KMS-11 (cell line): Measurements from ENCODE around the gene ZFPL1.

Experiments
- H2AFZ ChIP-seq: fragments of 200-600 bp; sonication (generic); 2 replicates; pipeline ENCODE4 v1.6.1; 2016; ENCODE audit warnings: antibody characterized with exemption, mixed run types, low read depth
- H3K27ac ChIP-seq: fragments of 200-600 bp; sonication (generic); 2 replicates; pipeline ENCODE4 v1.6.1; 2016; ENCODE audit warnings: mild to moderate bottlenecking, mixed run types
- H3K27me3 ChIP-seq: fragments of 200-600 bp; sonication (generic); 2 replicates; pipeline ENCODE4 v1.6.1; 2017; ENCODE audit warnings: mild to moderate bottlenecking, low read depth, mixed run types, moderate library complexity; ENCODE audit not compliant: insufficient read depth
- H3K36me3 ChIP-seq: fragments of 200-600 bp; sonication (generic); 2 replicates; pipeline ENCODE4 v1.6.1; 2017; ENCODE audit warnings: mild to moderate bottlenecking, mixed run types; ENCODE audit not compliant: insufficient read depth
- H3K4me1 ChIP-seq: fragments of 200-600 bp; sonication (generic); 2 replicates; pipeline ENCODE4 v1.6.1; 2016; ENCODE audit warnings: mild to moderate bottlenecking, low read depth, mixed run types; ENCODE audit not compliant: poor library complexity, severe bottlenecking
- H3K4me2 ChIP-seq: fragments of 200-600 bp; sonication (generic); 2 replicates; pipeline ENCODE4 v1.7.0; 2016; ENCODE audit warnings: mild to moderate bottlenecking, mixed run types
- H3K4me3 ChIP-seq: fragments of 200-600 bp; sonication (generic); IDR thresholded peaks from 2 replicates; pipeline ENCODE4 v1.6.1; 2017; ENCODE audit warnings: low read depth, low read length, mixed read lengths; ENCODE audit not compliant: insufficient read depth
- H3K79me2 ChIP-seq: fragments of 200-600 bp; sonication (generic); 2 replicates; pipeline ENCODE4 v1.6.1; 2016; ENCODE audit warnings: low read depth, mixed run types; ENCODE audit not compliant: insufficient read depth
- H3K9ac ChIP-seq: fragments of 200-600 bp; sonication (generic); 2 replicates; pipeline ENCODE4 v1.6.1; 2016; ENCODE audit warnings: mild to moderate bottlenecking, mixed run types
- H4K20me1 ChIP-seq: fragments of 200-600 bp; sonication (generic); 2 replicates; pipeline ENCODE4 v1.6.1; 2016; ENCODE audit warnings: mild to moderate bottlenecking, mixed run types; ENCODE audit not compliant: insufficient read depth
- TF ChIP-seq, protein P1 (sequence below): fragments of 200-600 bp; sonication (generic); conservative IDR thresholded peaks from 2 replicates; pipeline ENCODE4 v1.6.1; 2017; ENCODE audit warnings: low read depth, mild to moderate bottlenecking, antibody characterized with exemption, low read length, moderate library complexity, mixed read lengths

Gene ZFPL1

DNA sequence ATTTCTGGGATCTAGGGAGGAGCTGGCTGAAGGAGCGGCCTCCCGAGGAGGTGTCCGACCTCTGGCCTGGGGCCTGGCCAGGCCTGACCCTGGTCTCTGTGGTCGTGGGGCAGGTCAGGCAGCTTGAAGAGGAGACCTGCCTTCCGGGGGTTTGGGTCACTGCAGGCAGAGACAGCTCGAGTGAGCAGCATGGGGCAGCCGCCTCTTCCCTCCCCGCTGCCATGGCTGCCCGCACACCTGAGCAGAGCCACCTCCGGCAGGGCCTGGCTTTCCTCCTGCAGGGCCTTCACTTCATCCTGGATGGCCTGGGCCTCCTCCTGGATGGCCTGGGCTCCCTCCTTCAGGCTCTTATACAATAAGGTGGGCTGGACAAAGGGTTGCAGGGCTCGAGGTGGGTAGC lies 17.7 kb upstream of the ZFPL1 start:
- no peak overlapping the region for H3K27ac ChIP-seq
- no peaks in the 10 kb centered on the region for H3K27me3 ChIP-seq
- no peaks in the 10 kb centered on the region for H3K79me2 ChIP-seq
- H4K20me1 ChIP-seq = no peaks in the 10 kb centered on the region
- no peak overlapping the region for H3K9ac ChIP-seq
- no peak overlapping the region for H3K4me3 ChIP-seq
- TF ChIP-seq, protein P1, sequence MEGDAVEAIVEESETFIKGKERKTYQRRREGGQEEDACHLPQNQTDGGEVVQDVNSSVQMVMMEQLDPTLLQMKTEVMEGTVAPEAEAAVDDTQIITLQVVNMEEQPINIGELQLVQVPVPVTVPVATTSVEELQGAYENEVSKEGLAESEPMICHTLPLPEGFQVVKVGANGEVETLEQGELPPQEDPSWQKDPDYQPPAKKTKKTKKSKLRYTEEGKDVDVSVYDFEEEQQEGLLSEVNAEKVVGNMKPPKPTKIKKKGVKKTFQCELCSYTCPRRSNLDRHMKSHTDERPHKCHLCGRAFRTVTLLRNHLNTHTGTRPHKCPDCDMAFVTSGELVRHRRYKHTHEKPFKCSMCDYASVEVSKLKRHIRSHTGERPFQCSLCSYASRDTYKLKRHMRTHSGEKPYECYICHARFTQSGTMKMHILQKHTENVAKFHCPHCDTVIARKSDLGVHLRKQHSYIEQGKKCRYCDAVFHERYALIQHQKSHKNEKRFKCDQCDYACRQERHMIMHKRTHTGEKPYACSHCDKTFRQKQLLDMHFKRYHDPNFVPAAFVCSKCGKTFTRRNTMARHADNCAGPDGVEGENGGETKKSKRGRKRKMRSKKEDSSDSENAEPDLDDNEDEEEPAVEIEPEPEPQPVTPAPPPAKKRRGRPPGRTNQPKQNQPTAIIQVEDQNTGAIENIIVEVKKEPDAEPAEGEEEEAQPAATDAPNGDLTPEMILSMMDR = no peak
- H3K36me3 ChIP-seq = no peaks in the 10 kb centered on the region
- no peak overlapping the region for H2AFZ ChIP-seq
- H3K4me2 ChIP-seq = no peak overlapping the region
- H3K4me1 ChIP-seq = peaks cover 2% of the 10 kb centered on the region

DNA sequence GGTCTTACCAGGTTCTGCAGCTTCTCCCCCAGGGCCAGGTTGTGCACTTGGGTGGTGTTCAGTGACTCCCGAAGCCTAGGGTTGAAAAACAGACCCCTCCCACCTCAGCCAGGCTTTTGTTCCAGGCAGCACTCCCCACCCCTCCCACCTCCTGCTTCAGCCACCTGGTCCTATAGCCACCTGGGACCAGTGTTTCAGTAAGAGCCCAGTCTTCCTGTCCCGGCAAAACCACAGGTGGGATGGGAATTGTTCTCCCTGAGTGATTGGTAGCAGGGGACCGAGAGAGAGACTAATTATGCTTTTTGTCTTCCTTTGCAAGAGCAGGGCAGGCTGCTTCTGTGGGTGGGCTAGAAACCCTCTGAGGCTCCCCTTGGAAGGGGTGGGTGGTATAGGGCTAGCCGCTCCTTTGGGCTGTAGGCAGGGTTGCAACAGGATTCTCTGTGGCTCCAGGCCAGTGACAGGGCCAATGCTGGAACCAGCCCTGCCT lies 17.2 kb upstream of the ZFPL1 start:
- Histone ChIP-seq H3K79me2 (no peaks in the 10 kb centered on the region), H2AFZ (no peak overlapping the region), H3K4me3 (no peak overlapping the region), H3K4me1 (peaks cover 8% of the 10 kb centered on the region), H3K27me3 (no peaks in the 10 kb centered on the region), H3K36me3 (no peaks in the 10 kb centered on the region), H4K20me1 (no peaks in the 10 kb centered on the region), H3K27ac (no peak overlapping the region), H3K9ac (no peak overlapping the region), H3K4me2 (no peak overlapping the region)
- TF ChIP-seq, protein P1 = no peak

DNA sequence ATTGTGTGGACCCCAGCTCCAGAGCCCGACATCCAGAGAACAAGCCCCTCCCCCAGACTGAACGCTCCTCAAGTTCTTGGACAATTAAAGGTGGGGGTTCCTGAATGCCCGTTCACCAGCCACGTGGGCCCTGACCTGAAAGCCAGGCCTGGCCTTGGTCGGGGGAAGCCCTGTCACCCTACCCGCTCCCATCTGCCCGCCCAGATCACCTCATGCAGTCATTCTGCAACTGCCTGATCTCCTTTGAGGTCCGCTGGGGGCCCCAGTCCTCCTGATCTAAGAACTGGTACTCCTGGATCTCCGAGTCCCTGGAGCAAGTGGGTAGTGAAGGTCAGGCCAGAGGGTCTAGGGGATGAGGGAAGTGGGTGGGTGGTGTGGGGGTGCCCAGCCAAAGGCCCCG lies 16.6 kb upstream of the ZFPL1 start:
- Histone ChIP-seq H3K36me3 (no peaks in the 10 kb centered on the region), H3K27ac (no peak overlapping the region), H3K4me3 (no peak overlapping the region), H3K4me2 (no peak overlapping the region), H3K4me1 (peaks cover 14% of the 10 kb centered on the region), H3K9ac (no peak overlapping the region), H3K79me2 (no peaks in the 10 kb centered on the region), H4K20me1 (no peaks in the 10 kb centered on the region), H2AFZ (no peak overlapping the region), H3K27me3 (no peaks in the 10 kb centered on the region)
- TF ChIP-seq, protein P1 = no peak

DNA sequence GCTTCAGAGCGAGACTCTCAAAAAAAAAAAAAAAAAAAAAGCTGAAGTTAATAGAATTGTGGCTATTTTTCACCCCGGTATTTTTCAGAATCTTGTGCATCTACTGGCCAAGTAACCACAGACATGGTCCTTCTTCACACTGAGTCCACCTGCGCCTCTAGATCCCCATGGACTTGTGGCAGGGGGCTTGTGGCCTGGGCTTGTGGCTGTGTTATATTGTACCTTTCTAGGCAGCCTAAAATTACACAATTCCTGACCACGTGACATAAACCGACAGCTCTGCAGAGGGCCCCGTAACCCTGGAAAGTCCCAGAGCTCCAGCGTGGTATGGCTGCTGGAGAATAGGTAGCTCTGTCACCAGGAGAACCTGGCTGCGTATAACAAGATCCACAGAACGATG lies 14.8 kb upstream of the ZFPL1 start:
- Histone ChIP-seq H3K79me2 (no peaks in the 10 kb centered on the region), H4K20me1 (no peaks in the 10 kb centered on the region), H3K4me1 (peaks cover 18% of the 10 kb centered on the region), H3K4me3 (no peak overlapping the region), H3K4me2 (no peak overlapping the region), H3K9ac (no peak overlapping the region), H2AFZ (no peak overlapping the region), H3K27ac (no peak overlapping the region), H3K36me3 (no peaks in the 10 kb centered on the region), H3K27me3 (no peaks in the 10 kb centered on the region)
- TF ChIP-seq, protein P1 = no peak
